ENCODE measurements around the gene HAUS8.
"Not testable (repeated sequence)": the region's sequence is repeated elsewhere in the genome, so short reads cannot be mapped to it uniquely, and the experiment has no call there.

HAUS8 gene

DNA sequence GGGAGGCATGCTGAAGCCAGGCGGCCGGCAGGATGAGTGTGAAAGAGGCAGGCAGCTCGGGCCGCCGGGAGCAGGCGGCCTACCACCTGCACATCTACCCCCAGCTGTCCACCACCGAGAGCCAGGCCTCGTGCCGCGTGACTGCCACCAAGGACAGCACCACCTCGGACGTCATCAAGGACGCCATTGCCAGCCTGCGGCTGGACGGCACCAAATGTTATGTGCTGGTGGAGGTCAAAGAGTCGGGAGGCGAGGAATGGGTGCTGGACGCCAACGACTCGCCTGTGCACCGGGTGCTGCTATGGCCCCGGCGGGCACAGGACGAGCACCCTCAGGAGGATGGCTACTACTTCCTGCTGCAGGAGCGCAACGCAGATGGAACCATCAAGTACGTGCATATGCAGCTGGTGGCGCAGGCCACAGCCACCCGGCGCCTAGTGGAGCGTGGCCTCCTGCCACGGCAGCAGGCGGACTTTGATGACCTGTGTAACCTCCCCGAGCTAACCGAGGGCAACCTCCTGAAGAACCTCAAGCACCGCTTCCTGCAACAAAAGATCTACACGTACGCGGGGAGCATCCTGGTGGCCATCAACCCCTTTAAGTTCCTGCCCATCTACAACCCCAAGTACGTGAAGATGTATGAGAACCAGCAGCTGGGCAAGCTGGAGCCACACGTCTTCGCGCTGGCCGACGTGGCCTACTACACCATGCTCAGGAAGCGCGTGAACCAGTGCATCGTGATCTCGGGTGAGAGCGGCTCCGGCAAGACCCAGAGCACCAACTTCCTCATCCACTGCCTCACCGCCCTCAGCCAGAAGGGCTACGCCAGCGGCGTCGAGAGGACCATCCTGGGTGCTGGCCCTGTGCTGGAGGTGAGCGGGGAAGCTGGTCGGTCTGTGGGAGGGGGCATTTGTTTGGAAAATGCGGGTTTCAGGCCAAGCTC lies 26.7 kb upstream of the HAUS8 start:
- DNase-seq: no peak

DNA sequence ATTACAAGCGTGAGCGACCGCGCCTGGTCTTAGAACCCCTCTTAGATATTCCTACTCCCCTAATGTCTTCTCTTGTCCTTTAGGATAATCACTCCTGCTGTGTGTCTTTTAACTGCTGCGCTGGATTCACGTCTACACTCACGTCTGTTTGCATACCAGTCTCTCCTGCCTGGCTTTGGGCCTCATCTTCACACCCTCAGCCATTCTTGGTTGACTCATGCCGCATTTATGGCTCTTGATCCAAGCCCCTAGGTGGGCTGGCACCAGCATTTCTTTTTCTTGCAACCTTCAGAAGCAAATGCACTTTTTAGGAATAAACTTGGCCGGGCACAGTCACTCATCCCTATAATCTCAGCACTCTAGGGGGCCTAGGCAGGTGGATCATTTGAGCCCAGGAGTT lies 23.1 kb upstream of the HAUS8 start:
- DNase-seq: no peak

DNA sequence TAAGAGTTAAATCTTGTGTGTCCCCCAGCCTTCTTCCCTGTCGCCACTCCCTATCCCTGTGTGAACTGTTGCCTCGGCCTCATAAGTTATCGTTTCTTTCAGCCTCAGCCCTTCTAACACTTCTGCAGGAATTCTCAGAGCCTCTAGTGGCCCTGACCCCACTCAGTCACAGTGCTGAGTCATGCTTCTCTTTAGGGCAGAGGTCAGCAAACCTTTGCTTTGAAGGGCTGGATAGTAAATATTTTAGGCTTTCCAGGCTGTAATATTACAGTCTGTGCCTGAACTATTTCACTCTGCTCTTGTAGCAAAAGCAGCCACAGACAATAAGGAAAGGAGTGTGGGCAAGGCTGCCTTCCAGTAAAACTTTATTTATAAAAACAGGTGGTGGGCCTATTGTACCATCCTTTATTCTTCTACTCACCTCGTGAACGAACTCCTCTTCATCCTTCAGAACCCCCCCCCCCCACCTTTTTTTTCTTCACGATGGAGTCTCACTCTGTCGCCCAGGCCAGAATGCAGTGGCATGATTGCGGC lies 22.4 kb upstream of the HAUS8 start:
- no peak for DNase-seq

DNA sequence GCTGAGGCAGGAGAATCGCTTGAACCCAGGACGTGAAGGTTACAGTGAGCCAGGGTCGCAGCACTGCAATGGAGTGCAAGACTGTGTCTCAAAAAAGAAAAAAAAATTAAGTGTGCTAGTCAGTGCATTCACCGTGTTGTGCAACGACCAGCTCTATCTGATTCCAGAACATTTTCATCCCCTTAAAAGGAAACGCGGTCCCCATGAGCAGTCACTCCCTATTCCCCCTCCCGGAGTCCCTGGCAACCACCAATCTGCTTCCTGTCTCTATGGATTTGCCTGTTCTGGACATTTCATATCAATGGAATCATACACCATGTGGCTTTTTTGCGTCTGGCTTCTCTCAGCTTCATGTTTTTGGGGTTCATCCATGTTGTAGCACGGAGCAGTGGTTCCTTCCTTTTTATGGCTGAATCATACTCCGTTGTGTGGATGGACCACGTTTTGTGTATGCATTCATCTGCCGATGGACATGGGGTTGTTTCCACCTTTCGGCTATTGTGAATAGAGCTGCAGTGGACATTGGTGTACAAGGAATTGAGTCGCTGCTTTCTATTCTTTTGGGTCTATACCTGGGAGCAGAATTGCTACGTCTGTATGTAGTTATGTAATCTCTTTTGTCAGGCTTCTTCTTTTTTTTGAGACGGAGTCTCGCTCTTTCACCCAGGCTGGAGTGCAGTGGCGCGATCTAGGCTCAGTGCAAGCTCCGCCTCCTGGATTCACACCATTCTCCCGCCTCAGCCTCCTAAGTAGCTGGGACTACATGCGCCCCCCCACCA lies 20.1 kb upstream of the HAUS8 start:
- no peak for DNase-seq

DNA sequence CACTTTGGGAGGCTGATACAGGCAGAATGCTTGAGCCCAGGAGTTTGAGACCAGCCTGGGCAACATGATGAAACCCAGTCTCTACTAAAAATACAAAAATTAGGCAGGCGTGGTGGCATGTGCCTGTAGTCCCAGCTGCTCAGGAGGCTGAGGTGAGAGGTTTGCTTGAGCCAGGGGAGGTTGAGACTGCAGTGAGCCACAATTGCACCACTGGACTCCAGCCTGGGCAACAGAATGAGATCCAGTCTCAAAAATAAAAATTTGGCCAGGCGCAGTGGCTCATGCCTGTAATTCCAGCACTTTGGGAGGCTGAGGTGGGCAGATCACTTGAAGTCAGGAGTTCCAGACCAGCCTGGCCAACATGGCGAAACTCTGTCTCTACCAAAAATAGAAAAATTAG lies 19.4 kb upstream of the HAUS8 start:
- DNase-seq: not testable (repeated sequence)

DNA sequence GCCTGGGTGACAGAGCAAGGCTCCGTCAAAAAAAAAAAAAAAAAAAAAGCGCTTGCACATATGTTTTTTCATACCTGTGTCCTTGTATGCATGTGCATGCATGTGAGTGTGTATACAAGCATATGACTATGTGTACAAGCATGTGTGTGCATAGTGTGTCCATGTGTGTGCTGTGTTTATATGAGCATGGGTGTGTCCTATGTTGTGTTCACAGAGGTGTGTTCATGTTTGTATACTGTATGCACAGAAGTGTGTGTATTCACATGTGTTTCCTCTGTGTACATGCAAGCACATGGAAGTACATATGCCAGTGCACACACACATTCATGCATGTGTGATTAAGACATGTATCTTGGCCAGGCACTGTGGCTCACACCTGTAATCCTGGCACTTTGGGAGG lies 17.4 kb upstream of the HAUS8 start:
- no peak for DNase-seq

DNA sequence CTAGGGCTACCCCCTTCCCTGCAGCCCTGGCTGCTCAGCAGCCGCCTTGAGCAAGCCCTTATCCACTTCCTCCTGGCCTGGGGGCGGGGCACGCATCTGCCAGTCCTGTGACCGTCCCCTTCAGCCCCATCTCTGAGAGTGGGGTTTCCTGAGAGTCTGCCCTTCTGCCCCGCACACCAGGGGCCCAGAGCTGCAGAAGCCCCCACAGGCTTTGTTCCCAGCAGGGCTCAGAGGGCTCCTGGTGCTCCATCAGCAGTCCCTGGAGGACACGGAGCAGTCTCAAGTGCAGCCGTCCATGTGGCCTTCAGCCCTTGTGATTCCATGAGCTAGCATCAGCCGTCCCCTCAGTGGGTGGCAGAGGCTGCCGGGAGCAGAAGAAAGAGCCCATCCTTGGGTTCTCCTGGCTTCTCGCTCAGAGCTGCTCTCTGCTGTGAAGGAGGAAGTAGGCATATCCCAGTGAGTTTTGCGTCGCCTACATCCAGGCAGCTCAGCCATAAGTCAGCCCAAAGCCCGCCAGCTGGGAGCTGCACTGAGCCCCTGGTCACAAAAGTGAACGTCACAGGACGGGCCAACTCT lies 16.6 kb upstream of the HAUS8 start:
- DNase-seq: no peak

DNA sequence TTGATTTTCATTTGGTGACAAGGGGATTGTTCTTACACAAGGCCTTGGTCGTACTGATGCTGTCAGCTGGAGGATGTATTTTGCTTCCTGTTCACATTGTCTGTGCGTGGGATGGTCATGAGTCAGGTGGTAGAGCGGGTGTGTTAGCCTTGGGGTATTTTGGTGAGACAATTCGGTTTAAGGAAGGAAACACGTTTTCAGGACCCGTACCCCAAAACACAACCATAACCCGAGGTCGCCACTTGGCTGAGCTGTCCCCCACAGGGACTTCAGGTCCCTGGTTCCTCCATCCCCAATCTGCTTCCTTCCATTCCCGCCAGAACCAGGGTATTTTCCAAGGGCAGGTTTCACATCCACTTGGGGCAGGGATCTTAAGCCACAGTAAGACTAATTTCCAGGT lies 15.3 kb upstream of the HAUS8 start:
- peak; percentile 29 to 52 for DNase-seq

DNA sequence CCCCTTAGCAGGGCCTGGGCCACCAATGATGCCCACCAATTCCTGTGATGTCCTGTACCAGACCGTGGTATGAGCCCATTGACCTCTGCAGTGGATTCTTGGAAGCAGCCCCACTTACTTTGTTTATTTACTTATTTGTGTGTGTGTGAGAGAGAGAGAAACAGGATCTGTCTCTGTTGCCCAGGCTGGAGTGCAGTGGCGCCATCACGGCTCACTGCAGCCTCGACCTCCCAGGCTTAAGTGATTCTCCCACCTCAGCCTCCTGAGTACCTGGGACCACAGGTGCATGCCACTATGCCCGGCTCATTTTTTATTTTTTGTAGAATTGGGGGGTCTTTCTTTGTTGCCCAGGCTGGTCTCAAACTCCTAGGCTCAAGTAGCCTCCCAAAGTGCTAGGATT lies 13.3 kb upstream of the HAUS8 start:
- no peak for DNase-seq

DNA sequence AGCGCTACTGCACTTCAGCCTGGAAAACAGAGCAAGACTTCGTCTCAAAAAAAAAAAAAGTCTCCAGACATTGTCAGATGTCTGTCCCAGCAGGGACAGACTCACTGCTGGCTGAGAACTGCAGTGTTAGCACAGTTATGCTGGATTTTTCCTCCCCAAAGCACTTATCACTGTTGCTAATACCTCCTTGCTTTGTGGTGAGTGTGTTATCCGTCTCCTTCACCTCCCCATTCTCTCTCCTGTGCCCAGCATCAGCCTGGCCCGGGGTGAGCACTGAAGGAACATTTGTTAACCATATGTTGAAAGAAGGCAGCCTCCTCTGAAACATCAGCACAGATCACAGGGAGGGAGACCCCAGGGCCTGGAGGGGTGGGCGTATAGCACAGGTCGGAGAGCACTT lies 11.6 kb upstream of the HAUS8 start:
- no peak for DNase-seq

DNA sequence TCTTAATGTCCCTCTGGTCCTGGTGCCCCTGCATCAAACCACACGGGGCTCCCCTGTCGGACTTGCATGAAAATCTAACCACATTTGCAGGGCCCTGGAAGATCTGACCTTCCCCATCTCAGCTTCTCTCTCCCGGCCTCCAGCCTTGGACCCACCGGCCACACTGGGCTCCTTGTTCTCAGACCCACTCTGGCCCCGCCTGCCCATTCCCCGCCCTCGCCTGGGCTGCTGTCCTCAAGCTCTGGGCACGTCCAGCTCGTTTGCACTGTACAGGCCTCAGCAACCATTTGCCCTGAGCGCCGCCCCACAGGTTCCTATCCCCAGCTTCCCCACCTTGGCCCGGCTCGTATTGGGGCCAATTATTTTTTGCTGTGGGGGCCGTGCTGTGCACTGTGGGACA lies 10.9 kb upstream of the HAUS8 start:
- DNase-seq: no peak

DNA sequence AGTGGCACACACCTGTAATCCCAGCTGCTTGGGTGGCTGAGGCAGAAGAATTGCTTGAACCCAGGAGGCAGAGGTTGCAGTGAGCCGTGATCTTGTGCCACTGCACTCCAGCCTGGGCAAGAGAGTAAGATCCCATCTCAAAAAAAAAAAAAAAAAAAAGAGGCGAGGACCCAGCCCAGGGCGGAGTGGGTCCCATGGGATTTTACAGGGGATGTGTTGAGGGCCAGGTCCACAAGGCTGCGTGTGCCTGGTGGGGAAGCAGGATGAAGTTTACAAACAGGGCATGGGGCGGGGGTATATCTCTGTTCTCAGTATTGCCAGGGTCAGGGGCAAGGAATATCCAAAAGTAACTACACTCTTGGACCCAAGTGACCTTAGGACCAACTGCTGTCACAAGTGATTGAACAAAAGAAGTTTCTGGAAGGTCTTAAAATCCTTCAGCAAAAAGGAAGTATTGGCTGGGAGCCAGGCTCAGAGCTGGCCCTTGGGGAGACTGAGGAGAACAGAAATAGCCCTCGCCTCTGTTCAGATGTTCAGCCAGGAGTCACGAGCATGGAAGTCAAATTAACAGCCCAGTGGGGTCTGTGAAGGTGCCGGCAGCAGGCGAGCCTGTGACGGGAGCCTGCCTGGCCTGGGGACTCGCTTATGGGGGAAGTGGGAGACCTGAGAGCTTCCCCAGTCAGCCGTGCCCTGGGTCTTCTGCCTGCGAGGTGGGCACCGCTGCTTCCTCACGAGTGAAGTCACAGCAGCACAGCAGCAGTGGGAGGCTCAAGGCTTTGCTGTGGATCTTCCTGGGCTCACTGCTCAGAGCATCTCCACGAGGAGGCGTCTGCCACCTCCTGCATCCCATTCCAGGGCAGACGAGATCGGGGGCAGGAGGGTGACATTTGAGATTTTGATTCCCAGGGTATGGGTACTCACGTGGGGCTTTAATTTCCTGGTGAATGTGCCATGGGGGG lies 6.7 kb upstream of the HAUS8 start:
- DNase-seq: no peak

DNA sequence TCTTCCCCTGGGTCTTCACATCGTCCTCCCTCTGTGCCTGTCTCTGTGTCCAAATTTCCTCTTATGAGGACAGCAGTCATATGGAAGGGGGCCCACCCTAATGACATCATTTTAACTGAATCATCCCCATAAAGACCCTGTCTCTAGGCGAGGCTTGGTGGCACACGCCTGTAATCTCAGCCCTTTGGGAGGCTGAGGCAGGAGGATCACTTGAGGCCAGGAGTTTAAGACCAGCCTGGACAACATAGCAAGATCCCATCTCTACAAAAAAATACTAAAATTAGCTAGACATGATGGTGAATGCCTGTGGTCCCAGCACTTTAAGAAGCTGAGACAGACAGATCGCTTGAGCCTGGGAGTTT lies 5.2 kb upstream of the HAUS8 start:
- no peak for DNase-seq

DNA sequence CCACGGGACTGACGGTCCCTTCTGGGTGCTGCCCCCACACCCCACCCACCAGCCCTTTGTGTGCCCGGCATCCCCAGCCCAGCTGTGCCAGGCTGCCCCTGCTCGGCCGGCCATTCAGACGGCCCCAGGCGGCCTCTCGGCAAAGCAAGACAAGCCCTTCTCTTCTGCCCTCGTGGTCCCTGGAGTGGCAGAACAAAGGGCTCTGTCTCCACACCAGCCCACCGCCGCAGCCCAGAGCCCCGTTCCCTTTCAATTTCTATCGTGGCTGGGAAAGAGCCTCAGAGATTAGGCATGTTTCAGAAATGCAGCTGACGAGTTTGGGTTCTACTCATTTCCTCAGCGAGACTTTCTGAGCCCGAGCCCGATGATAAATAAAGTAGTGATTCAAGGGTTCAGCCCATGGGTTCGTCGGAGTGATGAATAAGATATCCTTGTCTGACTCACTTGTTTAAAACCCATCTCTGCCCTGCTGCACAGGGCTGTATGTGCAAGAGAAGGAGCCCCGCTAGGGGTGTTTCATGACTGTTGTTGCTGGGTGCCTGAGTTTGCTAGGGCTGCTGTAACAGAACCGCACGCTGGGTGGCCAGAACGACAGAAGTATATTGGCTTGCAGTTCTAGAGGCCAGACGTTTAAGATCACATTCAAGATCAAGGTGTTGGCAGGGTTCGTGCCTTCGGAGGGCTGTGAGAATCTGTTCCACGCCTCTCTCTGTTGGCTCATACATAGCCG lies 4.6 kb upstream of the HAUS8 start:
- DNase-seq: peak; percentile 73 to 78

DNA sequence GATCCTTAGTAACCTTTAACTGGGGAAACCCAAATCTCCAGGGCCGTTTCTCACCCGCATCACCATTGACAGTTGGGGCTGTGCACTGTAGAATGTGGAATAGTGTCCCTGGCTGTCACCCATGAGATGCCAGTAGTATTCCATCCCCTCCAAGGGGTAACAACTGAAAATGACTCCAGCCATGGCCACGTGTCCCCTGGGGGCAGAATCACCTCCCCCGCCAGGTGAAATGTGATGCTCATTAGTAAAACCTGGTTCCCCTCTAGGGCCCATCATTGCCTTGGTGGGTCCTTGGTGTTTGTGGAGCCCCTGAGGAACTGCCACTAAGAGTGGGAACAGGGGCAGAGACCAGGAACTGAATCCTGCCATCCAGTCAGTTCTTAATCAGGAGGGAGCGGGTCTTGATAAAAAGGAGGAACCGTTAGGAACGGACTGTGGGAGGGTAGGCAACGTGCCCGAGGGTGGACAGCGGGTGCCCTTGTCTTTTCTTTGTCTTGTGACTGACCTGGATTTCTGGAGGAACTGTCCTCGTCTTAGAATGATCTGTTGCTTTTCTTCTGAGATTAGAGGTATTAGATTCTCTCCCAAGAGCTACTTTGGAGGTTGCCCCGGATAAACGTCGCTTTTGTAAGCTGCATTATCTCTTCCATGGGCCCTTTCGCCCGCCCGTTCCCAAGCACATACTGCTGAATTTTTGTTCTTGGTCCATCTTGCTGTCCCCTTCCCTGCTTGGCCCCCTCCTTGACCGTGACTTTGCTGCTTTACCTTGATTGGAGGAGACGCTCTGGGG lies 3.9 kb upstream of the HAUS8 start:
- no peak for DNase-seq

DNA sequence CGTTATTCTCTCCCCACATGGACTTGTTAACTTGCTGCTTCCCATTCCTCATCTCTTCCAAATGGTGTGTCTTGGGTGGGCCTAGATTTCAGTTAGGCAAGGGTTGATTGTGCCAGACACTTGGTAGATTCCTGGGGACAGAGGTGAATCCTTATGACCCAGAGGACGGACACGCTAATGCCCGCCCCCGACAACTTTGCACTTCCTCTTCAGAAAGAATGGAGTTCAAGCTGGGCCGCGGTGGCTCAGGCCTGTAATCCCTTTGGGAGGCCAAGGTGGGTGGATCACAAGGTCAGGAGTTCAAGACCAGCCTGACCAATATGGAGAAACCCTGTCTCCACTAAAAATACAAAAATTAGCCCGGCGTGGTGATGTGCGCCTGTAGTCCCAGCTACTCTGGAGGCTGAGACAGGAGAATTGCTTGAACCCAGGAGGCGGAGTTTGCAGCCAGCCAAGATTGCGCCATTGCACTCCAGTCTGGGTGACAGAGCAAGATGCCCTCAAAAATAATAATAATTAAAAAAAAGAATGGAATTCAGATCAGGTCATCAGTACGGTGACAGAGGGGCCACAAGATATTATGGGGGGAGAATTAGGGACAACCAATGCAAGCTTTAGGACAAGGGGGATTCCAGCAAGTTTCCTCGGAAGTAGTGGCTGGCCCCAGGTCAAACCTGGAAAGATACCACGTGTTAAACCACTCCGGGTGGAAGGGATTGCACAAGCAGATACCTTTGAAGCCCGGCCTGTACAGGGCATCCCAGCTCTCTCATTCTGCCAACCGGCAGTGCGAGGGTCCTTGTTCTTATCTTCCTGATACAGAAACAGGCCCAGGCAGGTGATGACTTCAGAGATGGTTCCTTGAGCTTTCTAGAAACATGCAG lies 3.0 kb upstream of the HAUS8 start:
- DNase-seq: no peak

DNA sequence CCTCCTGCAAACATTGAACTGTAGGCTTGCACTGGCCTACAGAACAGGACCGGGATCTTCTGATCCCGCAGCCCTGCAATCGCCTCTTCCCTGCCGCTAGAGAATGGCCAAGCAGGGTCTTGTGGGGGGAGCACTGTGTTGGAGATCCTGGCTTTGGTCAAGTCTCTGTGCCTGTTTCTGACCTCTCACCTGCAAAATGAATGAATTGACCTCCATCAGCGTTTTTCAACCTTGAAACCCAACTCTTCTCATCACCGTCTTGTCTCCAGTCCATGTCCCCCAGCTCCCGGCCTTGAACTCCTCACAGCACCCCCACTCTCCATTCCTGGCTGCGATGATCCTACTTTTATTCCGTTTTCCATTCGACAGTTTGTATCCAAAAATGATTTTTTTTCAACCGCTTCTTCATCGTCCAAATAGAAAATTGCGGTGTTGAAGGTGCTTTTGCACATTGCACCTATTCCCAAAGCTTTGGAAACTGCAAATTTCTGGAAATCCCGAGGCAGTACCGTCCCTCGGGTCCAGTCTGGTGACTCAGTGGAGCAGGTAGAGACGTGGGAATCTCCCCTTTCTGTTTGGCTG lies 2.3 kb upstream of the HAUS8 start:
- no peak for DNase-seq

DNA sequence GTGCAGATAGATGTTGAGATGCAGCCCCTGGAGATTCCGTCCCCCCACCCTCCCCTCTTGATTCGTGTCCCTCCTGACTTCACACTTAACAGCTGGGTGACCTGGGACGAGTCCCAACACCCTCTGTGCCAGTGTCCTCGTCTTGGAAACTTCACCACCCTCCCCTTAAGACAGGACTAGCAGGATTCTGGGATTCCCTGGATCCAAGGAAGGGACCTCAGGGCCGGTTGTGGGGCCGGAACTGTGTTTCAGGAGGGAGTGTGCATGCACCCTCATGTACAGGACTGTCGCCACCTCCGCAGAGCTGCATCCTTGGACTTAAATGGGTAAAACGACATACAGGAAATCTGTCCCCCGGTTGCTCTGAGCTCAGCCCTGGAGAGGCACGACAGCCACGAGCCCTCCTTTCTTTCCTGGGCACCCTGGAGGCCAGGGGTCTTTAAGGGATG lies 1.3 kb upstream of the HAUS8 start:
- peak; percentile 40 to 41 for DNase-seq

DNA sequence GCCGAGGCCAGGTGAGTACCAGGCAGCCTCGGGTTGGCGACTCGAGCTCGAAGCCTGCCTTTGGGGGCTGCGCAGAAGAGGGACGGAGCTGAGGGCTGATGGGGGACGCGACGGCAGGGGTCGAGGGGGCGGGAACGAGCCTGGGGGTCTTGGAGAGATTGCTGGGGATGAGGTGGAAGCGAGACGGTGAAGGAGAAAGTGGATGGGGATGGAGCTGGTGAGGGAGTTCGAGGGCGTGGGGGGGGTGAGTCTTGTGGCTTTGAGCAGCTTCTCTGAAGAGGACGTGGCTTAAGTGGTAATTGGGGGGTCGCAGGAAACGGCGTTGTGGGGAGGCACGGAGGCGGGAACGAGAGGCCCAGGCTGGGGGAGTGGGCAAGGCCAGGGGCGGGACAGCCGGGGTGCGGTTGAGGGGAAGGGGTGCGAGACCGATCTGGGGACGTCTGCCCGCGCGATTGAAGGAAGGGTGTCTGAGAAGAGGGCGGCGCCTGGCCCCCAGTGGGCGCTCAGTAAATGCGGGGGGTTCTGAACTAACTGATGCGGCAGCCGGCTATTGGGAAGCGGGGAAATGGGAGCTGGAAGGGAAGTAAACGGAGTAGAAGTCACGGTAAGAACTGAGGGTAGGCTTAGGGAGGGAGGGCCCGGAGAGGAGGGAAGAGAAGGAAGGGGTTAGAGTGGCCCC lies 751 bp upstream of the HAUS8 start:
- peak; percentile 53 to 56 for DNase-seq
